HG02678 (cell line): ENCODE measurements around the gene BLM.
"Not testable (repeated sequence)": the region's sequence is repeated elsewhere in the genome, so short reads cannot be mapped to it uniquely, and the experiment has no call there.

Experiments used
- ATAC-seq: cut with Tn5 transposase; IDR thresholded peaks from one replicate; pipeline ENCODE4 v1.9.1; 2021; ENCODE audit warnings: mild to moderate bottlenecking, moderate library complexity; ENCODE audit not compliant: unreplicated experiment

Gene BLM

DNA sequence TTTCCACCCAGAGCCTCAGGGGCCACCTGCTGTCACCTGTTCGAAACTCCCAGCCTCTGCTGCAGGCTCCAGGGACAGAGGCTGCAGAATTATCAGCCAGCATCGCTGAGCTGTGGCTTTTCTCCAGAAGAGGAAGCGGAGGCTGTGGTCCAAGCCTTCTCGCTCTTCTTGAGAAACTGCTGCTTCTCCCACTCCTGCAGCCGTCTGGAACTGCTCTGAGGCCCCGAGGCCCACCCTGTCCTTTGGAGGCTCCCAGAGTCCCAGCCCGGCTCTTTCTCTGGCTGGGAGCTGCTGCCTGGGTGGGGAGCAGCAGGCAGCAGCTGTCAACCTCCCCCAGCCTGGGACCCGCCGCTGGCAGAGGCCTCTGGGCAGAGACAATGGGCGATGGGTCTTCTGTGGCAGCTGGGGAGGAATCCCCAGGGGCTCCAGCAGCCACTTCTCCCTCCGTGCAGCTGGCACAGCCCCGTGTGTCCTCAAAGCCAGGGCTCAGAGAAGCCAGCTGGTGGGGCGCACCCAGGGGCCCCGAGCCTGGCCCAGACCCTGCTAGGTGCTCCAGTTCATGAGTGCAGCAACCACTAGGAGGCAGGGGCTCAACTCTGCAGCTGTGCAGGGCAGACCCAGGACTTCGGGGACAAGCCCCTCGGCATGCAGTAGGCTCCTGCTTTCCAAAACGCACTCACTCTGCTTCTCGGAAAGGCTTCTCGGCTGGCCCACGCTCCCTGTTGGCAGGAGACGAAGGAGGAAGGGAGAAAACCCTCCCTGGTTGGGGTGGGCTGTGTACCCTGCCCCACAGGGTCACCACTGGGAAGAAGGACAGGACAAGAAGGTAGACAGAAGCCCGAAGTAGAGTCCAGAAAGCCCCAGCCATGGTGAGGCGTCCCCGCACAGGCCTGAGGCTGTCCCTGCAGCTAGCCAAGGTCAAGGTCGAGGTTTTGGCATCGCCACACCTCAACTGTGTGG lies 101.4 kb downstream of the BLM start:
- peak; percentile 67 for ATAC-seq

DNA sequence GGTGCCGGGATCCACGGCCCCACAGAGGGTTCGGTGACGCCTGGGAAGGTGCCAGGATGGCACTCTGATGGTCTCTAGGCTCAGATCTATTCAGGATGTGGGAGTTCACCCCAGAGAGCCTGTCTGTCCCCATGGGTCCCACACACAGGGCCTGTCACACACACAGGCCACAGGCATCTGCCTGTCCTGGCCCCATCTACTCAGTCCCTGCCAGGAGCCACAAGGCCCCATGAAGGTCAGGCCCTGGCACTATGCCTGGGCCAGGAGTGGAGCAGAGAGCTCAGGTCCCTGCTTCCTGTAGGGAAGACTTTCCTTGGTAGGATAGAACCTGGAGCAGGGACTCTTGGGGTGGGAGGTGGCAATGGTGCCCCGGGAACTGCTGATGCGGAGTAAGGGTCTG lies 102.2 kb downstream of the BLM start:
- ATAC-seq: no peak

DNA sequence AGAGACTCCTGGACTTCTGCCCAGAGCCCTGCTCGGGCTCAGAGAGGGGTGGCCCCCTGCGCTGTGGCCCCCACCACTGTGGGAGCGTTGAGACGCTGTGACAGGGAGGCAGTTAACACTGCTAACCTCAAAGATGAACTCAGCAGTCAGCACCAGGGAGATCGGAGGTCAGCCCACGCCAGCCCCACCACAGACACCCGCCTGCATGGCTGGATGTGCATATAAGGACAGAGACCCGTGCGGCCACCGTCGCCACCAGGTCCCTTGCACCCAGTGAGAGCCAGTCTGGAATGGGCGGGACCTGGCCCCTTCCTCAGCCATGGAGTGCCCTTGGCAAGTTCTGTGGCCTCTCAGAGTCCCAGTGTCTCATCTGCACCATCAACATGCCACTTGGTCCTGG lies 102.7 kb downstream of the BLM start:
- ATAC-seq: no peak

DNA sequence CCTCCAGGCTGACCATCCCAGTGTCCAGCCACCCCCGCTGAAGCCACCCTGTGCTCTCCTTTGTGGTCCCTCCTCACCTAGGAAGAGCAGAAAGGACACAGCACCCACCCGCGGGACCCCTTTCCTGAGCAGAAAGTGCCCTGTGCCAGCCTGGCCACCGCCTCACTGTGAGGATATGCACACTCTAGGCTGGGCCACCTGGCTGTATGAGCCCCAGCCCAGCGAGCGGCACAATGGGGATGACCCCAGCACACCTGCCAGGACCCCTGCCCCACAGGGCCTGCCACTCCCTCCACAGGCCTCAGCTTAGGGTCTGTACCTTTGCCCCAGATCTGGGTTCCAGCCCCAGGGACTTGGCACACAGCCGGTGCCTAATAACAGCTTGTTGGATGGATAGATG lies 103.3 kb downstream of the BLM start:
- no peak for ATAC-seq

DNA sequence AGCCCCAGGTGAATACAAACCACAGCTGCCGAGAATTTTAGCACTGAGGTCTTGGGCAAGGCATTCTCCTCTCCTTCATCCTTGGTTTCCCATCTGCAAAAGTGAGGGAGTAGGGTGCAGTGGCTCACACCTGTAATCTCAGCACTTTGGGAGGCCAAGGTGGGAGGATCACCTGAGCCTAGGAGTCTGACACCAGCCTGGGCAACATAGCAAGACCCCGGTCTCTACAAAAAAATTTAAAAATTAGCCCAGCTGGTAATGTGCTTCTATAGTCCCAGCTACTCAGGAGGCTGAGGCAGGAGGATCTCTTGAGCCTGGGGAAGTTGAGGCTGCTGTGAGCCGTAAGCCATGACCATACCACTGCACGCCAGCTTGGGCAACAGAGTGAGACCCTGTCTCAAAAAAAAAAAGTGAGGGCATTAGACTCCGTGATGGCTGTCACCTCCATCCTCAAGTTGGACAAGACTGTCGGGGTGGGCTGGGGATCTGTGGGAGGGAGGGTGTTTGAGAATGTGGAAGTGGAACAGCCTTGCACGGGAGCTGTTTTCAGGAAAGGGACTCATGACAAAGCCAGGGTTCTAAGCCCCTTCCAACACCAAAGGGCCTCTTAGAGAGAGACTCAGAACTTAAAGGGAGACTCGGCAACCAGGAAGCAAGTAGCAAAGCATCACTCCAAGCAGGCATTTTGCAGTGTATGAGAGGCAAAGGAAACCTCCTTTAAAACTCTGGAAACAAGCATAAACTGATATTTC lies 105.2 kb downstream of the BLM start:
- no peak for ATAC-seq

DNA sequence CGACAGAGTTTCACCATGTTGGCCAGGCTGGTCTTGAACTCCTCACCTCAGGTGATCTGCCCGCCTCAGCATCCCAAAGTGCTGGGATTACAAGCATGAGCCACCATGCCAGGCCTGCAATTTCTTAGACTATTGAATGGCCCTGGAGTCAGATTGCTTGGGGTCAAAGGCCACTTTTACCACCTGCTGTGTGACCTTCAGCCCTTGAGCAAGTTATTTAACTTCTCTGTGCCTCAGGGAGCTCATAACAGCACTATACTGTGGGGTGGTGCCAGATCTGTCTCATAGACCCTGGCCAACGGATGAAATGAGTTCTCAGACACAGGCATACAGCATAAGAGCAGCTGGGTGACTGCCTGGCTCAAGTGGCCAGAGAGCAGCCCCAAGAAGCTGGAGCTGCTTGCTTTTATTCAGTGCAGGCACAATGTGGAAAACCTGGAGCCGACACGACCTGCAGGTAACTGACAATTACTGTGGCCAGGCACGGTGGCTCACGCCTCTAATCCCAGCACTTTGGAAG lies 106.4 kb downstream of the BLM start:
- no peak for ATAC-seq

DNA sequence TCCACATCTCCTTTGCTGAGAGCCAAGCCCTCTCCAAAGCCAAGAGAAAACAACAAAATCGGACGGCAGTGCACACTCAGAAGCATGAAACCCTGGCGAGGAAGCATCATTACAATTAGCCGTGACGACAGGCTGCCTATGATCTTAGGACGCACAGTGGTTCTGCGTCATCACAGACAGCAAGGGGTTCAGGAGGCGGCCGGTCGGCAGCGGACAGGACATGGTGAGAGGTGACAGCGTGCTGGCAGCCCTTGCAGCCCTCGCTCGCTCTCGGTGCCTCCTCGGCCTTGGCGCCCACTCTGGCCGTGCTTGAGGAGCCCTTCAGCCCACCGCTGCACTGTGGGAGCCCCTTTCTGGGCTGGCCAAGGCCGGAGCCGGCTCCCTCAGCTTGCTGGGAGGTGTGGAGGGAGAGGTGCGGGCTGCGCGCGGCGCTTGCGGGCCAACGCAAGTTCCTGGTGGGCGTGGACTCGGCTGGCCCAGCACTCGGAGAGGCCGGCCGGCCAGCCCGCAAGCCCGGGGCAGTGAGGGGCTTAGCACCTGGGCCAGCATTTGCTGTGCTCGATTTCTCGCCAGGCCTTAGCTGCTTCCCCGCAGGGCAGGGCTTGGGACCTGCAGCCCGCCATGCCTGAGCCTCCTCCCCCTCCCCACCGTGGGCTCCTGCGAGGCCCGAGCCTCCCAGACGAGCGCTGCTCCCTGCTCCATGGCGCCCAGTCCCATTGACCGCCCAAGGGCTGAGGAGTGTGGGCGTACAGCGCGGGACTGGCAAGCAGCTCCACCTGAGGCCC lies 108.2 kb downstream of the BLM start:
- ATAC-seq: not testable (repeated sequence)

DNA sequence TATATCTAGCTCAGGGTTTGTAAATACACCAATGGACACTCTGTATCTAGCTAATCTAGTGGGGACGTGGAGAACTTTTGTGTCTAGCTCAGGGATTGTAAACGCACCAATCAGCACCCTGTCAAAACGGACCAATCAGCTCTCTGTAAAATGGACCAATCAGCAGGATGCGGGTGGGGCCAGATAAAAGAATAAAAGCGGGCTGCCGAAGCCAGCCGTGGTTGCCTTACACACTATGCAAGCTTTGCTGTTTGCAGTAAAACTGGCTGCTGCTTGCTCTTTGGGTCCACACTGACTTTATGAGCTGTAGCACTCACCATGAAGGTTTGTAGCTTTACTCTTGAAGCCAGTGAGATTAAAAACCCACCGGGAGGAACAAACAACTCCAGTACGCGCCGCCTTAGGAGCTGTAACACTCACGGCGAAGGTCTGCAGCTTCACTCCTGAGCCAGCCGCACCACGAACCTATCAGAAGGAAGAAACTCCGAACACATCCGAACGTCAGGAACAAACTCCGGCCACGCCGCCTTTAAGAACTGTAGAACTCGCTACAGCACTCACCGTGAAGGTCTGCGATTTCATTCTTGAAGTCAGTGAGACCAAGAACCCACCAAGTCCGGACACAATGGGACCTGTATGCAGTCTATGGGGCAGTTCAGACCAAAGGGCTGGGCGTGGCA lies 109.2 kb downstream of the BLM start:
- ATAC-seq: not testable (repeated sequence)

DNA sequence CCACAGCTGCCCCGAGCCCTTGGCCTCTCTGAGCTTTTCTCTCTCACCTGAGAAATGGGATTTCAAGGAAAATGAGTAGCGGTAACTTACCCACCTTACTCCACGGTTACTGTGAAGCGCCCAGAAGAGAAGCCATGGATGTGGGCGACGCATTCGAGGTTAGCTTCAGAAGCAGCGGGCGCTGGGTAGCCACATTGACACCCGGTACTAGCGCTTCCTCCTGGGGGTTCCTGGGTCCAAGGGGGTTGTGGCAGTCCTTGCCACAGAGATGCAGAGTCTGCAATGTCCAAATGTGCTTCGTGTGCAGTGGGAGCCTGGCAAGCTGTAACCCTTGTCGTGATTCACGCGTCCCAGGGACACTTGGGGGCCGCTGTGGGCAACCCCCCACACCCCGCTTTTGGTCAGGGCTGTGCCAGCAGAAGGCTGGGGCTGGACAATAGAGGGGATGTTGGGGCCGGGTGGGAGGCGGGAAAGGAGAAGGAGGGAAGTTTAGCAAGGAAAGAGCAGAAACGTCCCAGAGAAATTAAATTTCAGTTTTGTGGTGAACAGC lies 109.8 kb downstream of the BLM start:
- no peak for ATAC-seq

DNA sequence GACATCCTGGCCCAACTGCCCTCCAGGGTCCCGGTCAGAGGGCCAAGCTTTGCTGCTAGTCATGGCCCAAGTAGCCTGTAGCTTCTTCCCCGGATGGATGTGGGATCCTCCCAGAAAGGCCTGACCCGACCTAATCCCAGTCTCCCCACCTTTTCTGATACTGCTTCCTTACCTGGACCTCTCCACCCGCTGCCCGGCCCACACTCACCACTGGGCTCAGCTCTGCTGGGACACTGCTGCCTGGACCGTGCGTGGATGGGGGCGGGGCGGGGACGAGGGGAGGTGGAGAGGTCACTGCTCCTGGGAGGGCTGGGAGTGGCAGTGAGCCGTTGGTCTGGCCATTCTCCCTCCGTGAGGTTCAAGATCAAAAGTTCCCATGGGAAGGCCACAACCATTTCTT lies 111.0 kb downstream of the BLM start:
- ATAC-seq: no peak

DNA sequence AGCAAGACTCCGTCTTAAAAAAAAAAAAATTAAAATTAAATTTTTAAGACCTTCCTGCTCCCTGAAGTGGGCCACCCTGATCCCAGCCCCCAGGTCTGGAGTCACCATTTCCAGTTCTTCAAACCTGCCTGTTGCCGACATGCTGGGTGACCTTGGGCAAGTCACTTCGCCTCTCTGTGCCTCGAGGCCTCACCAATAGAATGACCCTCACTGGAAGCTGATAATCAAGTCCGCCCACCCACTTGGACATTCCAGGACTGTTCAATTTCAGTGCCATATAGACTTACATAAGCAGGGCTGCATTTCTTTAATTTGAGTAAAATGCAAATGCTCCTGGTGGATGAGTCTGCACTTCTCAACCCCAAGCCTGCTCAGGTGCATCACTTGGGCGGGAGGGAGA lies 112.0 kb downstream of the BLM start:
- no peak for ATAC-seq

DNA sequence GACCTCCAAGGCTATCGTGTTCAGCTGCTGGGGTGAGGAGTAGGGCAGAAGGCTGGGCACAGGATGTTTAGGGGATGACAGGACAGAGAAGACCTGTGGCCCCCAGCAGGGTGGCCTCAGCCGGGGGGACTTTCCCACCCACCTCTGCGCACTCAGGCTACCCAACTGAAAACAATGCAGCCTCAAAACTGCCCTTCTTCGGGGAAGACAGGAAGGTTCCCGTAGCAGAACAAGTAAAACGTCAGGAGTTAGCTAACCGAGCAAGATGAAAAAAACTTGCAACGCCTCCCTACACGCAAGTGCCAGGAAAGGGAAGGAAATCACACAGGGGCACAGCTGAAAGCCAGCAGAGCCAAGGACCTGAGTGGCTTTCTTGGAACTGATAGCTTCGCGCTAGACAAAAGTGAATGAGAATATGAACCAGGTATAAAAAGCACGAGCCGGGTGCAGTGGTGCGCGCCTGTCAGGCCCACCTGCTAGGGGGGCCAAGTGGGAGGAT lies 112.8 kb downstream of the BLM start:
- ATAC-seq: peak; percentile 68

DNA sequence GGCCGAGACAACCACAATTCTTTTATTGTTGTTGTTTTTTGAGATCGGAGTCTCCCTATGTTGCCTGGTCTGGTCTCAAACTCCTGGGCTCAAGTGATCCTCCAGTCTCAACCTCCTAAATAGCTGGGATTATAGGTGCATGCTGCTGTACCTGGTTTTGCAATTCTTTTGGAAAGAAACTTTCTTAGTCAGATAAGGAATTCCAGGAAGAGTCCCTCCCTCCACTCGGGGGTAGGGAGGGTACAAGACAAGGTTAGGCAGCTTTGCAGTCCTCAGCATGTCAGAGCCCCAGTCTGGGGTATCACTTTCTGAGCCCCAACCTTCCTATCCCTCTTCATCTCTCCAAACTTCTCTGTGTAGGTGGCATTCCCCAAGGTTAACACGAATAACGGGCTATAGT lies 117.5 kb downstream of the BLM start:
- no peak for ATAC-seq

DNA sequence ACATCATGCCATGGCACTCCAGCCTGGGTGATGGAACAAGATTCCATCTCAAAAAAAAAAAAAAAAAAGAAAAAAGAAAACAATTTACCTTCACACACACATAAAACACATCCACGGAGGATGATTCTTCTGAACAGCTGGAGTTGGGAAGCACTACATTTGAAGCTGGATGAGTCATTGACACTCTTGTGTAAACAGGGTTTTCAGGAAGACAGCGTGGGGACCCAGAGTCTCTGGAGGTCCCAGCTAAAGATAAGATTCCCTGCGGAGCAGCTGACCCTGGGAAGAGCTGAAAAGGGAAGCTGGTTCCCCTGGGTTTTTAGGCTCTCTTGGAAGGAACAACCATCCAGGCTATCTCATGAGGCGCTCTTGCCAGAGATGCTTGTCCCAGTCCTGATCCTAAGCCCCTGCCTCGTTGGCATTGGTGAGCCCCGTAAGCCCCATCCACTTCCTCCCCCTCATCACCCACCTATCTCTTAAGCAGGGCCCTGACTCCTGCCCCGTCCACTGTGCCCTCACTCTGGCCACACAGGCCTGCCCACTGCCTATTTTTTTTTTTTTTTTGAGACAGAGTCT lies 119.2 kb downstream of the BLM start:
- ATAC-seq: no peak

DNA sequence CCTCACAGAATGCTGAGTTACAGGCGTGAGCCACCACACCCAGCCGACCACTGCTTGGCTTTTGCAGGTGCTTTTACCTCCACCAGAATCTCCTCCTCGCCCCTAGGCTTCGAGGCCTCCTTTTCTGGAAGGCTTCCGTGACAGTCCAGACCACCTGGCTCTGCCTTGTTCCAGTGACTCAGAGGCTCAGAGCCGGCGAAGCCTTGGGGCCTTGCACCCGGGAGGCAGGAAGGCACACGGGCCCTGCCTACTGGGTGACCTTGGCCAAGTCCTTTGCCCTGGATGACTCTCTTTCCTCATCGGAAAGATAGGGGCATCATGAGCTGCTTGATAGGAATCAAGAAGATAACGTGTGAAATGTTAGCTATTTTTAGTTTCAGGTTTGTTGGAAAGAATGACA lies 119.9 kb downstream of the BLM start:
- no peak for ATAC-seq

DNA sequence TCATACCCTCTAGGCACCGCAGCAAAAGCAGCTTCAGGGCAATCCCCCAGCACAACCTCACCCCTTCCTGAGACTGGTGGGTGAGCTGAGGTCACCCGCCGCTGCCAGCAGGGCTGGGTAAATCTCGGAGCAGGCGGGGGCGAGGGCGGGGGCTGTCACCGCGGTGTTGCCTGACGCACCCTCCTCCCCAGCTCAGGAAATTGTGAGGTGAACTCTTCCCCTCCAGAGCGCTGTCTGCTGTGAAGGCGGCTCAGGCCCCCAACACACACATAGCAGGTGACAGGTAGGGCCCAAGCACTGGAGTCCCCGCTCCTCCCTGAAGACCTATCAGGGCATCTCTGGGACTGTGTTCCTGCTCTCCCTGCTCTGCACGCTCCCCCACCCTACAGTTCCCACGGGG lies 121.0 kb downstream of the BLM start:
- ATAC-seq: no peak

DNA sequence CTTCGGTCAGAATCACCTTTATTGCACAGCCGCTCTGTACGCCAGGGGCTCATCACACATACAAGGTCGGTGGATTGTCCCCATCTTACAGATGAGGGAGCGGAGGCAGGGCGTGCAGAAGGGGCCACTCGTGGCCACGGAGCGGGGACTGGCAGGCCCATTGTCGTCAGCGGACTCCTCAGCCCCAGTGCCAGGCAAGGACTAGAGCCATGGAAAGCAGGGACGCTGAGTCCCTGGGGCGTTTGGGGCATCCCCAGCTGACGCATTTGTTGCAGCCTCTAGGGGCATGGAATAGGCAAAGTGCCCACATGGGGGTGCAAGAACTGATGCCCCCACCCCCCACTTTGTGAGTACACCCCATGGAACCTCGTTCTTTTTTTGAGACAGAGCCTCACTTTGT lies 121.4 kb downstream of the BLM start:
- no peak for ATAC-seq

DNA sequence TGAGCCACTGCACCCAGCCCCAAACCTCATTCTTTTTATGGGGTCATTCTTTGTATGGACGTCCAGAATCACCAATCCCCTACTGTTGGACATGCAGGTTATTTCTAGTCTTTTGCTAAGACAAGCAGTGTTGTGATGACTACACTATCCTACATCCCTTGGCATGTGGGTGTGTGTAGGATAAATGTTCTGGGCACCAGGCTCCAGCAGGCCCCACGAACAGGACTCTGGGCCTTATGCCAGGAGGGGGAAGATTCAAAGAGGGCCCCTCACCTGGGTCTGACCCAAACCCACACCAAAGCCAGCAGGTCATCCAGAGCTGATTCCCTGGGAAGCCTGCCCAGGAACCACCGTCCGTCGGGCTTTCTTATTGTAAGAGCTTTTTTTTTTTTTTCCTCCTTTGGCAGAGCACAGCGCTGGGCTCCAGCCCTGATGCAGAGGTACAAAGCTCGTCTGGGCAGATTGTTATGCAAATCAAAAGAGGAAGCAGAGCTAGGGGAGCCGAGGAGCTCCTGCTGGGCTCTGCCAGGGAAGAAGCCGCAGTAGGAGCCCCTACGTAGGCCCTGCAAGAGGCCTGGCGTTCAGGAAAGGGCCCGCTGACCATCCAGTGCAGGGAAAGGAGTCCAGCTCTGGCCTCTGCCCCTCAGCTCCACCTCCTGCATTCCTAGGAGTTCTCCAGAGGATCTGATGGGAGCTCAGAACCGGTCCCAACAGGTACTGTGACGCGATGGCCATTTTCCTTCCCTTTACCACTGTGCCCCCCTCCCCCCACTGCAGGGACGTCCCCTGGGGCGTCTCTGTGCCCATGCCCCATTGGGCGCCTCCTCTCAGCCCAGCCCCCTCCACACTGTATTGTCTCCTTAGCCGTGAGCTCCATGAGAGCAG lies 122.3 kb downstream of the BLM start:
- ATAC-seq: peak; percentile 85
